K562 (cell line): ENCODE data around the gene C2CD2L. TPM values are rescaled to one million over a fixed set of nuclear protein-coding genes. Genes with fewer than 3 reads are reported as not detected.

Experiments
- ARHGAP35 ChIP-seq: fragments of 450-650 bp; IDR thresholded peaks from 2 replicates; pipeline ENCODE4 v1.6.1; 2018; ENCODE audit not compliant: partially characterized antibody
- CBFB ChIP-seq: sonication (generic); formaldehyde crosslinking; IDR thresholded peaks from 2 replicates; pipeline ENCODE4 v1.4.0; 2020; ENCODE audit warnings: mild to moderate bottlenecking, missing genetic modification reagents
- DPF2 ChIP-seq: fragments of 450-650 bp; IDR thresholded peaks from 2 replicates; pipeline ENCODE4 v1.6.1; 2016
- EGR1 ChIP-seq: fragments of 450-650 bp; conservative IDR thresholded peaks from 2 replicates; pipeline ENCODE4 v1.6.1; 2017; ENCODE audit warnings: mild to moderate bottlenecking
- MEIS2 ChIP-seq: fragments of 450-650 bp; IDR thresholded peaks from 2 replicates; pipeline ENCODE4 v1.6.1; 2014; ENCODE audit warnings: mild to moderate bottlenecking; ENCODE audit not compliant: partially characterized antibody
- NRF1 ChIP-seq, 2 experiments: fragments of 450-650 bp; IDR thresholded peaks in 1 of 2; conservative IDR thresholded peaks in 1 of 2; 2 replicates each; pipeline ENCODE4 v1.6.1; 2014; ENCODE audit warnings: mild to moderate bottlenecking in 2 of 2
- PKNOX1 ChIP-seq: fragments of 450-650 bp; IDR thresholded peaks from 2 replicates; pipeline ENCODE4 v1.6.1; 2016
- RBM39 ChIP-seq: fragments of 200-400 bp; formaldehyde crosslinking; optimal IDR thresholded peaks from 2 replicates; pipeline ENCODE3; 2018; ENCODE audit warnings: low read depth, low read length
- TCF7L2 ChIP-seq: fragments of 150-350 bp; IDR thresholded peaks from 2 replicates; pipeline ENCODE4 v1.6.1; 2016; ENCODE audit warnings: low read depth, mild to moderate bottlenecking, low read length, moderate library complexity
- TSC22D4 ChIP-seq: fragments of 450-650 bp; IDR thresholded peaks from 2 replicates; pipeline ENCODE4 v1.6.1; 2016; ENCODE audit warnings: missing genetic modification characterization, missing biosample characterization, control low read depth
- ZBTB43 ChIP-seq: sonication (generic); formaldehyde crosslinking; IDR thresholded peaks from 2 replicates; pipeline ENCODE4 v1.8.0; 2023; ENCODE audit warnings: mild to moderate bottlenecking, missing genetic modification reagents
- ZBTB9 ChIP-seq: fragments of 450-650 bp; formaldehyde crosslinking; IDR thresholded peaks from 2 replicates; pipeline ENCODE4 v1.4.0; 2020; ENCODE audit warnings: mild to moderate bottlenecking, moderate library complexity
- ZNF124 ChIP-seq: sonication (generic); formaldehyde crosslinking; IDR thresholded peaks from 2 replicates; pipeline ENCODE4 v1.8.1; 2022; ENCODE audit warnings: missing genetic modification reagents
- ZNF224 ChIP-seq: sonication (generic); formaldehyde crosslinking; IDR thresholded peaks from 2 replicates; pipeline ENCODE4 v1.8.0; 2022; ENCODE audit warnings: mild to moderate bottlenecking, missing genetic modification reagents
- ZNF407 ChIP-seq: fragments of 450-650 bp; IDR thresholded peaks from 2 replicates; pipeline ENCODE4 v1.6.1; 2016; ENCODE audit warnings: low read depth
- ZNF511 ChIP-seq: sonication (generic); formaldehyde crosslinking; IDR thresholded peaks from 2 replicates; pipeline ENCODE4 v1.8.0; 2022; ENCODE audit warnings: mild to moderate bottlenecking, missing genetic modification reagents
- ZNF644 ChIP-seq: fragments of 200-800 bp; sonication (Bioruptor generic); IDR thresholded peaks from 2 replicates; pipeline ENCODE4 v1.6.1; 2016; ENCODE audit warnings: low read depth, missing genetic modification characterization, missing compliant biosample characterization
- polyA plus RNA-seq, 8 experiments: library from polyadenylated mRNA; depleted of rRNA in 4 of 8; stranded (reverse) in 5 of 8; unstranded in 3 of 8; fragments of >200 nt; fragmentation: Nextera tagmentation in 2 of 8; fragmentation: Illumina TruSeq in 1 of 8; extraction: Ambion mirVana in 2 of 8; extraction: Trizol in 1 of 8; gene quantifications; 2 replicates each; pipeline versions ENCODE4 v1.2.1 to v1.2.3, GENCODE V29; 2011 to 2014; ENCODE audit warnings: inconsistent platforms in 1 of 8, missing spikeins in 1 of 8
- total RNA-seq, 7 experiments: library from RNA; depleted of rRNA in 6 of 7; stranded (reverse); fragments of >200 nt in 6 of 7; fragmentation: Illumina TruSeq in 2 of 7; extraction: Trizol in 2 of 7; gene quantifications; 2 replicates each; pipeline versions ENCODE4 v1.2.1 to v1.2.3, GENCODE V29; 2011 to 2021; ENCODE audit warnings: low replicate concordance in 1 of 7

Gene C2CD2L
- total and polyA plus RNA-seq, 9 of the 15 experiments (the other 6 are each of a cell fraction or from before 2014, with no cell fraction given), result 0.66 to 41.2 (median 14.8) TPM

GRCh38 chr11:119087747-119088241 lies 19.4 kb upstream of the C2CD2L start (continued):
- no peak for TF ChIP-seq ZNF511 (CRISPR knock-in tag)
- no peak for TF ChIP-seq ZBTB43 (CRISPR knock-in tag)
- TF ChIP-seq ARHGAP35, result no peak
- TF ChIP-seq RBM39, result peak; percentile 26
- TF ChIP-seq MEIS2, result peak; percentile 81
- no peak for TF ChIP-seq NRF1 (conservative IDR thresholded peaks at IDR 0.05 in 1 of 2, IDR thresholded peaks at IDR 0.05 in 1 of 2)
- TF ChIP-seq PKNOX1, result peak; percentile 50; the same call in 1 of the 2 replicates
- no peak for TF ChIP-seq ZNF224
- peak; percentile 82 for TF ChIP-seq ZNF644 (tag)
- no peak for TF ChIP-seq TCF7L2
- TF ChIP-seq CBFB (CRISPR knock-in tag), result peak; percentile 94; the same call in 1 of the 2 replicates
- TF ChIP-seq EGR1, result peak; percentile 56; the same call in 1 of the 2 replicates
- TF ChIP-seq DPF2, result peak; percentile 99
- TF ChIP-seq ZBTB9 (CRISPR knock-in tag), result peak; percentile 94
- no peak for TF ChIP-seq ZNF407
- no peak for TF ChIP-seq ZNF124 (CRISPR knock-in tag)
- no peak for TF ChIP-seq TSC22D4 (tag)
